GM19324 (cell line): ENCODE measurements around the gene RNF222.
"Not testable (repeated sequence)": the region's sequence is repeated elsewhere in the genome, so short reads cannot be mapped to it uniquely, and the experiment has no call there.

Experiments
- ATAC-seq: cut with Tn5 transposase; IDR thresholded peaks from one replicate; pipeline ENCODE4 v1.9.1; 2021; ENCODE audit warnings: mild to moderate bottlenecking, moderate library complexity; ENCODE audit not compliant: unreplicated experiment, low FRiP score

The RNF222 gene

GRCh38 chr17:8382880-8383142, 14.8 kb downstream of the RNF222 start:
- ATAC-seq: no peak

GRCh38 chr17:8382052-8382879, 15.4 kb downstream of the RNF222 start:
- ATAC-seq: no peak

GRCh38 chr17:8380049-8380448, 17.6 kb downstream of the RNF222 start:
- no peak for ATAC-seq

GRCh38 chr17:8378117-8378516, 19.5 kb downstream of the RNF222 start:
- not testable (repeated sequence) for ATAC-seq

DNA sequence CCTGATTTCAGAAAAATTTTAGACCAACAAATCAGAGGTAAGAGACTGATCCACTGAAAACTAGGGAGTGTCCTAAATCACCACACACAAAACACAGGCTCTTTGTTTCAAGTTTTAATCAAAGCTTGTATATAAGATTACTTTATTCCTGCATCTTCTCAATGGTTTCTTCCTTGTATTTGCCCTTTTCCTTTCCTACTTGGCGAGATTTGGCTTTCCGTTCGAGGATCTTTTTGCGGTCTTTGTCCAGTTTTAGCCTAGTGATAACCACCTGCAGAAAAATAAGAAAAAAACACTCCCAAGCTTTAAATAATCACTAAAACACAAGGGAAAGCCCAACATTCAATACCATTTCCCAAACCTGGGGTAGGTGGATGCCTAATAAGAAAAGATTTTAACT, 20.2 kb downstream of the RNF222 start:
- ATAC-seq: no peak

DNA sequence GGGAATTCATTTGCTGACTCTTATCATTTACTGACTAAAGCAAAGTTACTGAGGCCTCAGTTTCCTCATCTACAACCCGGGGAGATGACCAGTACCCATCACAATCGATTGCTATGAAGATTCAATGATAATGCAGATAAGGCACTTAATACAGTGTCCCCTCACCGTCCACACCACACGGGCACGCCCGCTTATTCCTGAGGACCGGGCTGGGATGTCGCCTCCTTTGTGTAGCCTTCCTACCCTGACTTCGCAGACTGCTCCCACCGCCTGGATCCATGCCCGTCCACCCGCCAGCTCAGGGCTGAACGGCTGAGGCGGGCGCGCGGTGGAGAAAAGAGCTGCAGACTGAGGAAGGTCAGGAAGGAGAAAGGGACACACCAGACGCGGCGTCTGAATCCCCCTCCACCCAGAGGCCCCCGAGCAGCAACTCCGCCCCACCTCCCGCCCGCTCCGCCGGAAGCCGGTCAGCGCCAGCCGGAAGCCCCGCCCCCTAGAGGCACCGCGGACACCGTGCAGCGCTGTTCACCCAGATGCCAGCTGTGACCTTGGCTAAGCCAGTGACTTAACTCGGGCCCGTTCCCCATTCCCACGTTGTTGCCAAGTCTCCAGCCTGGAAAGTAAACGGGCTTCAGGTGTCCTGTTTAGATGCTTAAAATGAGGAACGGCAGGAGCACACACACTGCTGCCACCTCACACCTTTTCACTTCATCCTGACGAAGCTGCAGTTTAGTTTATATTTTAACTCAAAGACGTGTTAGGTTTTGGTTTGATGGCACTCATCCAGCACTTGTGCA, 21.2 kb downstream of the RNF222 start, which contains the start of gene KRABD2:
Gene KRABD2, minus strand, starts transcription at position 434 of the 797 bp plus-strand sequence.
- ATAC-seq: peak; percentile 90

DNA sequence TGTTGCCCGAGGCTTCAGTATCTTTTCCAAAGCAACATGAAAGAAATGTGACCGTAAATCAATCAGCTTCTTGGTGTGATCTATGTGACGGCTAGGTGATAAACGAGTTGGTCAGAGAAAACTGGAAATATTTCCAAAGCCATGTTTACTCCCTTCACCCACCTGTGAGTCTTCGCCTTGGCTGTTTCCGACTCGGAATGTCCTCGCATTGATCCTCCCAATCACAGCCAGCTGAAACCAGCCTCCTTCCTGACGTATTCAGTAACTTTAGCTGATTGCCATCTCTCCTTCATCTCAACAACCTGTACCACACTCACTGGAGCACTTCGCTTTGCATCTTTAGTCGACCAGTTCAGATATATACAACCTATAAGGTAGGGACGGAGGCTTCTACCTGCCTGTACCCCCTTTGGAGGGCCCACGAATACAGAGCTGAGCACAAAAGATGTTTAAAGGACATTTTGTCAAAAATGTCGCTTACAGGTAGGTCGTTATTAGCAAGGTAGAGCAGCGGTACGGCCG, 21.8 kb downstream of the RNF222 start:
- peak; percentile 11 for ATAC-seq

DNA sequence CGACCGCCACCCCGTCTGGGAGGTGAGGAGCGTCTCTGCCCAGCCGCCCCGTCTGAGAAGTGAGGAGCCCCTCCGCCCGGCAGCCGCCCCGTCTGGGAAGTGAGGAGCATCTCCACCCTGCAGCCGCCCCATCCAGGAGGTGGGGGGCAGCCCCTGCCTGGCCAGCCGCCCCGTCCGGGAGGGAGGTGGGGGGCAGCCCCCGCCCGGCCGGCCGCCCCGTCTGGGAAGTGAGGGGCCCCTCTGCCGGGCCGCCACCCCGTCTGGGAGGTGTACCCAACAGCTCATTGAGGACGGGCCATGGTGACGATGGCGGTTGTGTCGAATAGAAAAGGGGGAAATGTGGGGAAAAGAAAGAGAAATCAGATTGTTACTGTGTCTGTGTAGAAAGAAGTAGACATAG, 23.8 kb downstream of the RNF222 start:
- ATAC-seq: not testable (repeated sequence)

GRCh38 chr17:8372422-8372821, 25.2 kb downstream of the RNF222 start:
- ATAC-seq: no peak

- no peak for ATAC-seq
Observed at GRCh38 chr17:8371786-8372185, 25.8 kb downstream of the RNF222 start.

- no peak for ATAC-seq
Observed at GRCh38 chr17:8369944-8370343, 27.7 kb downstream of the RNF222 start.

- no peak for ATAC-seq
Observed at GRCh38 chr17:8368193-8368592, 29.4 kb downstream of the RNF222 start.

- no peak for ATAC-seq
Observed at GRCh38 chr17:8366231-8366630, 31.4 kb downstream of the RNF222 start.

- no peak for ATAC-seq
Observed at GRCh38 chr17:8365143-8365542, 32.5 kb downstream of the RNF222 start.

GRCh38 chr17:8362651-8363332, 34.8 kb downstream of the RNF222 start:
- no peak for ATAC-seq

DNA sequence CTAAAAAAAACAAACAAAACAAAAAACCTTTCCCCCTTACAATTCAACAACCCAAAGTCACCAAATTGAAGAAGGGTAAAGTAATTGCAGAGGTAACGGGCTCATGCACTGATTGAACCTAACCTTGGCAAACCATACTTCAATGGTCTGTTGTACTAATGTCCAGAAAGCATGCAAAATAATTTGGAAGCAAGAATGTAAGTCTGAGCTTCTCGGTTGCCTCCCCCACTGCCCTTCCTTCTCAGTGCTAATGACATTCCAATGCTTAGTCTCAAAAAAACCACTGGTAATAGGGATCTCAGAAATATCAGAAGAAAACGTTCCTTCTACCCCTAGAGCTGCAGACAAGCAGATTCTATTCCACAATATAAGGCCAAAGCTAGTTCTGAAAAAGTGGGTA, 36.9 kb downstream of the RNF222 start:
- ATAC-seq: no peak

GRCh38 chr17:8360260-8360659, 37.4 kb downstream of the RNF222 start:
- ATAC-seq: no peak

GRCh38 chr17:8359769-8360168, 37.9 kb downstream of the RNF222 start:
- no peak for ATAC-seq

- ATAC-seq: no peak
Observed at GRCh38 chr17:8357910-8358309, 39.7 kb downstream of the RNF222 start.

DNA sequence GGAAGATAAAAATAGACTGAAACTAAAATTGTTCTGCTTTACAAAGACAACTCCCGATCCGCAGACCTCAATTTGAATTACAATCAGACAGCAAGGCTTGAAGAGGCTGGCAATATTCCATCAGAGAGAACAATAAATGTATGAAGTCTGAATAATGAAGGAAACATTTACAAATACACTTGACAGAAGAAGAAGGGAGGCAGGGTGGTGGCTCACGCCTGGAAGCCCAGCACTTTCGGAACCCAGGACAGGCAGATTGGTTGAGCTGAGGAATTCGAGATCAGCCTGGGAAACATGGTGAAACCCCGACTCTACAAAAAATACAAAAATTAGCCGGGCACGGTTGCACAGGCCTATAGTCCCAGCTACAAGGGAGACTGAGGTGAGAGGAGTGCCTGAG, 43.4 kb downstream of the RNF222 start:
- ATAC-seq: no peak

GRCh38 chr17:8353736-8354135, 43.9 kb downstream of the RNF222 start:
- no peak for ATAC-seq
